ENCODE data around the gene CTPS1.

CTPS1 gene

GRCh38 chr1:40979241-40980067 lies at the start of gene CTPS1:
Gene CTPS1 (plus strand): TSS chr1:40979696. CDS start chr1:40983291, 3,595 bp downstream.
- DNase-seq (ENCODE audit: low read depth) = peak; percentile 92

GRCh38 chr1:40930174-40930964 lies 49.1 kb upstream of the CTPS1 start:
- DNase-seq (ENCODE audit: low read depth) = no peak

- no peak for DNase-seq (ENCODE audit: low read depth)
These were observed 47.9 kb upstream of the CTPS1 start for GRCh38 chr1:40931601-40932000.

- no peak for DNase-seq (ENCODE audit: low read depth)
These were observed 47.5 kb upstream of the CTPS1 start for GRCh38 chr1:40932006-40932405.

GRCh38 chr1:40936931-40937339 lies 42.6 kb upstream of the CTPS1 start:
- peak; percentile 93 for DNase-seq (ENCODE audit: low read depth)

GRCh38 chr1:40938393-40938792 lies 41.1 kb upstream of the CTPS1 start:
- no peak for DNase-seq (ENCODE audit: low read depth)

- DNase-seq (ENCODE audit: low read depth) = peak; percentile 83
These were observed 40.0 kb upstream of the CTPS1 start for GRCh38 chr1:40939320-40940059.

- DNase-seq (ENCODE audit: low read depth) = peak; percentile 91
These were observed 35.2 kb upstream of the CTPS1 start for GRCh38 chr1:40944326-40944725.

GRCh38 chr1:40944841-40945430 lies 34.6 kb upstream of the CTPS1 start:
- peak; percentile 69 for DNase-seq (ENCODE audit: low read depth)

- DNase-seq (ENCODE audit: low read depth) = peak; percentile 48
These were observed 34.0 kb upstream of the CTPS1 start for GRCh38 chr1:40945491-40945973.

- peak; percentile 76 for DNase-seq (ENCODE audit: low read depth)
These were observed 30.6 kb upstream of the CTPS1 start for GRCh38 chr1:40948741-40949443.

GRCh38 chr1:40949563-40949962 lies 29.9 kb upstream of the CTPS1 start:
- DNase-seq (ENCODE audit: low read depth) = no peak

- DNase-seq (ENCODE audit: low read depth) = no peak
These were observed 27.4 kb upstream of the CTPS1 start for GRCh38 chr1:40951943-40952743.

GRCh38 chr1:40952744-40953315 lies 26.7 kb upstream of the CTPS1 start:
- DNase-seq (ENCODE audit: low read depth) = no peak

- no peak for DNase-seq (ENCODE audit: low read depth)
These were observed 24.9 kb upstream of the CTPS1 start for GRCh38 chr1:40954626-40955025.

GRCh38 chr1:40955266-40955665 lies 24.2 kb upstream of the CTPS1 start:
- no peak for DNase-seq (ENCODE audit: low read depth)

- no peak for DNase-seq (ENCODE audit: low read depth)
These were observed 23.1 kb upstream of the CTPS1 start for GRCh38 chr1:40956407-40956806.

GRCh38 chr1:40958210-40958609 lies 21.3 kb upstream of the CTPS1 start:
- DNase-seq (ENCODE audit: low read depth) = no peak

- no peak for DNase-seq (ENCODE audit: low read depth)
These were observed 14.0 kb upstream of the CTPS1 start for GRCh38 chr1:40965531-40965930.

- no peak for DNase-seq (ENCODE audit: low read depth)
These were observed 13.1 kb upstream of the CTPS1 start for GRCh38 chr1:40966417-40966816.

All from fibroblast of gingiva (primary cell).